CD4-positive, alpha-beta T cell (primary cell): ENCODE results near the gene ZGPAT. TPM values are rescaled to one million over a fixed set of nuclear protein-coding genes. Genes with fewer than 3 reads are reported as not detected.
A peak's percentile ranks its signal among the peaks of the same experiment; 100 is the strongest.
"Not testable (repeated sequence)": the region's sequence is repeated elsewhere in the genome, so short reads cannot be mapped to it uniquely, and the experiment has no call there.

Source experiments
- ATAC-seq: fragments of 200-7000 bp; cut with Tn5 transposase; one replicate; pipeline ENCODE4 v1.10.0; 2022; ENCODE audit warnings: mild to moderate bottlenecking; ENCODE audit not compliant: poor library complexity
- CTCF ChIA-PET: fragments of 350-600 bp; sonication (Branson Sonifier 250); formaldehyde crosslinking; loops from one replicate; lab custom pipeline; 2021; ENCODE audit warnings: antibody characterized with exemption, inconsistent platforms; lab: Charles Lee
- POLR2A ChIA-PET: fragments of 350-600 bp; sonication (Branson Sonifier 250); formaldehyde crosslinking; loops from one replicate; lab custom pipeline; 2021; ENCODE audit warnings: antibody characterized with exemption, inconsistent platforms; lab: Charles Lee
- DNase-seq, 14 experiments: peaks; one replicate each; pipeline ENCODE4 v3.0.0-alpha.2; 2013 to 2020; ENCODE audit warnings: mixed read lengths in 2 of 14
- H3K27ac ChIP-seq, 2 donors: one replicate each; pipeline versions ENCODE4 v1.5.1 to v1.7.0; 2013; ENCODE audit warnings: low read length in 2 of 2, low read depth in 1 of 2, mild to moderate bottlenecking in 1 of 2
- H3K27me3 ChIP-seq, 2 experiments: 1 replicate in 1 of 2; 2 replicates in 1 of 2; pipeline versions ENCODE4 v1.6.1 to v1.7.0; 2013; ENCODE audit warnings: low read length in 2 of 2, control low read depth in 1 of 2, mild to moderate bottlenecking in 1 of 2, moderate library complexity in 1 of 2; ENCODE audit not compliant: insufficient read depth in 2 of 2, control insufficient read depth in 1 of 2
- H3K36me3 ChIP-seq: one replicate; pipeline ENCODE4 v1.6.1; 2013; ENCODE audit warnings: low read length, control low read depth; ENCODE audit not compliant: insufficient read depth
- H3K4me1 ChIP-seq: one replicate; pipeline ENCODE4 v1.6.1; 2013; ENCODE audit warnings: low read length, control low read depth; ENCODE audit not compliant: insufficient read depth
- H3K4me3 ChIP-seq: one replicate; pipeline ENCODE4 v1.5.1; 2013; ENCODE audit warnings: mild to moderate bottlenecking, low read length, moderate library complexity
- H3K9me3 ChIP-seq, 2 experiments: 1 replicate in 1 of 2; 2 replicates in 1 of 2; pipeline versions ENCODE4 v1.6.1 to v1.7.0; 2013; ENCODE audit warnings: low read length in 2 of 2, mild to moderate bottlenecking in 2 of 2, control low read depth in 1 of 2, moderate library complexity in 1 of 2; ENCODE audit not compliant: control insufficient read depth in 1 of 2, insufficient read depth in 1 of 2
- H3K27ac Mint-ChIP-seq: one replicate; pipeline ENCODE4 v1.8.0; 2020; ENCODE audit warnings: mixed read lengths
- H3K27me3 Mint-ChIP-seq: one replicate; pipeline ENCODE4 v1.8.0; 2021; ENCODE audit warnings: mixed read lengths
- H3K36me3 Mint-ChIP-seq: one replicate; pipeline ENCODE4 v1.8.0; 2021; ENCODE audit warnings: low read depth, mixed read lengths
- H3K4me1 Mint-ChIP-seq: one replicate; pipeline ENCODE4 v1.8.0; 2021; ENCODE audit warnings: low read depth, mixed read lengths
- H3K4me3 Mint-ChIP-seq: one replicate; pipeline ENCODE4 v1.8.0; 2020; ENCODE audit warnings: mild to moderate bottlenecking, mixed read lengths
- H3K9me3 Mint-ChIP-seq: one replicate; pipeline ENCODE4 v1.8.0; 2020; ENCODE audit warnings: mixed read lengths
- intact Hi-C, 2 experiments: fragments of 100-400 bp; cut with DNase I in 1 of 2; cut with micrococcal nuclease in 1 of 2; formaldehyde crosslinking; loops; one replicate each; pipeline versions ENCODE4 v1.15.1 to v1.9.0; 2023 to 2025; cut with DNase I, micrococcal nuclease
- total RNA-seq, 174 experiments: library from RNA in 2 of 174; stranded (reverse) in 2 of 174; gene quantifications; one replicate each; pipeline ENCODE4 v1.2.3 and lab custom pipeline; 2021 to 2026
- TF ChIP-seq, protein P1 (sequence below): fragments of 200-600 bp; IDR thresholded peaks from one replicate; pipeline ENCODE4 v1.8.0; 2022; ENCODE audit warnings: antibody characterized with exemption, mild to moderate bottlenecking

The ZGPAT gene
- total RNA-seq, 2 experiments from 2014 or later: 28.2 to 33.4 TPM

DNA sequence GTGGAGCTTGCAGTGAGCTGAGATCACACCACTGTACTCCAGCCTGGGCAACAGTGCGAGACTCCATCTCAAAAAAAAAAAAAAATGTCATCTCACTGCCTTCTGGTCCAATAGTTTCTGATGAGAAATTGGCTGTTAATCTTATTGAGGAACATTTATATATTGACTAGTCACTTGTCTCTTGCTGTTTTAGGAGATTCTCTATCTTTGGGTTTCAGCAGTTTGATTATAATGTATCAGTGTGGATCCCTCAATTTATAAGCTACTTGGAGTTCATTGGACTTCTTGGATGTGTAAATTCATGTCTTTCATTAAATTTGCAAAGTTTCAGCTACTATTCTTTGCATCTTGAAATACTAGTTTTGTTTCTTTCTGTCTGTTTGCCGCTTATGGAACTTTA is 11.2 kb downstream of the ZGPAT start:
- H3K27me3 ChIP-seq: no peaks in the 10 kb centered on the region
- Mint-ChIP-seq H3K4me3 (no peak overlapping the region), H3K27me3 (no peaks in the 10 kb centered on the region), H3K27ac (no peak overlapping the region), H3K4me1 (peaks cover 39% of the 10 kb centered on the region), H3K36me3 (peaks cover 88% of the 10 kb centered on the region), H3K9me3 (peaks cover 5% of the 10 kb centered on the region)
- CTCF ChIA-PET: interaction anchor here (0.7 to 1.1 kb wide), 2 partner anchors 67 to 77 kb away, joined by 3 read pairs; no protein-coding TSS in a partner anchor
- POLR2A ChIA-PET: no interaction called here
- TF ChIP-seq, protein P1, sequence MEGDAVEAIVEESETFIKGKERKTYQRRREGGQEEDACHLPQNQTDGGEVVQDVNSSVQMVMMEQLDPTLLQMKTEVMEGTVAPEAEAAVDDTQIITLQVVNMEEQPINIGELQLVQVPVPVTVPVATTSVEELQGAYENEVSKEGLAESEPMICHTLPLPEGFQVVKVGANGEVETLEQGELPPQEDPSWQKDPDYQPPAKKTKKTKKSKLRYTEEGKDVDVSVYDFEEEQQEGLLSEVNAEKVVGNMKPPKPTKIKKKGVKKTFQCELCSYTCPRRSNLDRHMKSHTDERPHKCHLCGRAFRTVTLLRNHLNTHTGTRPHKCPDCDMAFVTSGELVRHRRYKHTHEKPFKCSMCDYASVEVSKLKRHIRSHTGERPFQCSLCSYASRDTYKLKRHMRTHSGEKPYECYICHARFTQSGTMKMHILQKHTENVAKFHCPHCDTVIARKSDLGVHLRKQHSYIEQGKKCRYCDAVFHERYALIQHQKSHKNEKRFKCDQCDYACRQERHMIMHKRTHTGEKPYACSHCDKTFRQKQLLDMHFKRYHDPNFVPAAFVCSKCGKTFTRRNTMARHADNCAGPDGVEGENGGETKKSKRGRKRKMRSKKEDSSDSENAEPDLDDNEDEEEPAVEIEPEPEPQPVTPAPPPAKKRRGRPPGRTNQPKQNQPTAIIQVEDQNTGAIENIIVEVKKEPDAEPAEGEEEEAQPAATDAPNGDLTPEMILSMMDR: no peak
- H3K9me3 ChIP-seq: peaks cover 21 to 23% of the 10 kb centered on the region in 2 experiments
- peaks cover 60% of the 10 kb centered on the region for H3K36me3 ChIP-seq
- DNase-seq: no peak
- peaks cover 19% of the 10 kb centered on the region for H3K4me1 ChIP-seq
- no peak for ATAC-seq
- H3K27ac ChIP-seq: no peak overlapping the region
- H3K4me3 ChIP-seq: no peak overlapping the region
- intact Hi-C loops: no loop called here

DNA sequence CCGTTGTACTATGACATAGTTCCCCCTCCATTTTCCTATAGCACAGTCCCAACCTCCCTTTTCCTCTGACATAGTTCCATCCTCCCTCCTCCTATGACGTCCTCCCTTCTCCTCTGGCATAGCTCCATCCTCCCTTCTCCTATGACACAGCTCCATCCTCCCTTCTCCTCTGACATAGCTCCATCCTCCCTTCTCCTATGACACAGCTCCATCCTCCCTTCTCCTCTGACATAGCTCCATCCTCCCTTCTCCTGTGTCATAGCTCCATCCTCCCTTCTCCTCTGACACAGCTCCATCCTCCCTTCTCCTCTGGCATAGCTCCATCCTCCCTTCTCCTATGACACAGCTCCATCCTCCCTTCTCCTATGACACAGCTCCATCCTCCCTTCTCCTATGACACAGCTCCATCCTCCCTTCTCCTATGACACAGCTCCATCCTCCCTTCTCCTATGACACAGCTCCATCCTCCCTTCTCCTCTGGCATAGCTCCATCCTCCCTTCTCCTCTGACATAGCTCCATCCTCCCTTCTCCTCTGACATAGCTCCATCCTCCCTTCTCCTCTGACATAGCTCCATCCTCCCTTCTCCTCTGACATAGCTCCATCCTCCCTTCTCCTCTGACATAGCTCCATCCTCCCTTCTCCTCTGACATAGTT is 15.3 kb downstream of the ZGPAT start:
- Mint-ChIP-seq H3K36me3 (peaks cover 79% of the 10 kb centered on the region), H3K4me1 (peaks cover 41% of the 10 kb centered on the region)
- H3K27ac ChIP-seq, intact Hi-C loops, H3K4me3 ChIP-seq, DNase-seq, H3K27ac Mint-ChIP-seq, H3K27me3 ChIP-seq, H3K9me3 Mint-ChIP-seq, H3K27me3 Mint-ChIP-seq, H3K4me3 Mint-ChIP-seq, ATAC-seq: not testable (repeated sequence)
- ChIA-PET CTCF (interaction anchor here (2.3 kb wide), 1 partner anchor 13 kb away, joined by 4 read pairs; the partner anchor contains the start of gene LIME1), POLR2A (interaction anchor here (1.0 kb wide), 1 partner anchor 15 kb away, joined by 3 read pairs; the partner anchor contains the start of genes ARFRP1 and ZGPAT)
- Histone ChIP-seq H3K9me3 (peaks cover 16 to 22% of the 10 kb centered on the region in 2 experiments), H3K4me1 (peaks cover 33% of the 10 kb centered on the region), H3K36me3 (peaks cover 37% of the 10 kb centered on the region)

DNA sequence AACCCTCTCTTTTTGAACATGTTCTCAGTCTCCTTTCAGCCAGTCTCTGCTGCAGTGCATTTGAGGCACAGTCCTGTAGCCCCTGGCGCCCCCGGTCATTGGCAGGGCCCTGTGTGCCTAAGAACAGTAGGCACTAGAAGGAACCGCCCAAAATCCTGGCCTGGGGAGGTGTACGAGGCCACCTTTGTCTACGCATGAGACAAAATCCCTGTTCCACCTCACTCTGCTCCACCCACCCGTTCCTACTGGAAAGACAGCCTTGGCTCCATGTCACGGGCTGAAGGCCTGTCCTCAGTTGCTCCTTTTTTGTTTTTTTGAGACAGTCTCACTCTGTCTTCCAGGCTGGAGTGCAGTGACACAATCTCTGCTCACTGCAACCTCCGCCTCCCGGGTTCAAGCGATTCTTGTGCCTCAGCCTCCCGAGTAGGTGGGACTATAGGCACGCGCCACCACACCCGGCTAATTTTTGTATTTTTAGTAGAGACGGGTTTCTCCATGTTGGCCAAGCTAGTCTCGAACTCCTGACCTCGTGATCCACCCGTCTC is 22.4 kb downstream of the ZGPAT start:
- Mint-ChIP-seq H3K36me3 (peaks cover 45% of the 10 kb centered on the region), H3K4me1 (peaks cover 37% of the 10 kb centered on the region)
- H3K27me3 Mint-ChIP-seq, H3K27ac Mint-ChIP-seq, H3K27me3 ChIP-seq, ATAC-seq, H3K9me3 Mint-ChIP-seq, H3K4me3 Mint-ChIP-seq, CTCF ChIA-PET, H3K9me3 ChIP-seq: not testable (repeated sequence)
- intact Hi-C loops: loop anchor here in 1 of 2 experiments (10.0 kb wide), 1 partner anchor 75 kb away; the partner anchor contains the start of genes RTEL1 and STMN3
- peaks cover 37% of the 10 kb centered on the region for H3K36me3 ChIP-seq
- peak overlapping the region; percentile 32 to 43 for H3K27ac ChIP-seq
- DNase-seq: peak in 2 of 14 experiments; percentile 15 to 18
- H3K4me1 ChIP-seq: peaks cover 72% of the 10 kb centered on the region
- POLR2A ChIA-PET: interaction anchor here (0.7 to 5.0 kb wide), 3 partner anchors 21 to 105 kb away, joined by 3 to 27 read pairs (median 3); partner anchors contain the start of genes ARFRP1 and ZGPAT
- peak overlapping the region; percentile 6 for H3K4me3 ChIP-seq

DNA sequence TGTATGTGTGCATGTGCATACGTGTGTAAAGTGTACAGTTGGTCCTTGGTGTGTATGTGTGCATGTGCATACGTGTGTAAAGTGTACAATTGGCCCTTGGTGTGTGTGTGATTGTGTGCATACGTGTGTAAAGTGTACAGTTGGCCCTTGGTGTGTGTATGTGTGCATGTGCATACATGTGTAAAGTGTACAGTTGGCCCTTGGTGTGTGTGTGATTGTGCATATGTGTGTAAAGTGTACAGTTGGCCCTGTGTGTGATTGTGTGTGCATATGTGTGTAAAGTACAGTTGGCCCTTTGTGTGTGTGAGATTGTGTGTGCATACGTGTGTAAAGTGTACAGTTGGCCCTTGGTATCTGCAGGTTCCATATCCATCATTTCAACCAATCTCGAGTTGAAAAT is 23.6 kb downstream of the ZGPAT start:
- H3K36me3 Mint-ChIP-seq: peaks cover 42% of the 10 kb centered on the region
- no peak overlapping the region for H3K4me3 Mint-ChIP-seq
- ChIA-PET CTCF (no interaction called here), POLR2A (interaction anchor here (0.6 to 5.0 kb wide), 4 partner anchors 19 to 99 kb away, joined by 3 to 27 read pairs (median 3); partner anchors contain the start of genes ARFRP1, STMN3 and ZGPAT)
- H3K27me3 Mint-ChIP-seq: no peaks in the 10 kb centered on the region
- peaks cover 44% of the 10 kb centered on the region for H3K4me1 Mint-ChIP-seq
- H3K4me1 ChIP-seq: peaks cover 83% of the 10 kb centered on the region
- TF ChIP-seq, protein P1: no peak
- H3K36me3 ChIP-seq: peaks cover 38% of the 10 kb centered on the region
- intact Hi-C loops: loop anchor here in 1 of 2 experiments (10.0 kb wide), 1 partner anchor 77 kb away; the partner anchor contains the start of genes RTEL1 and STMN3
- no peaks in the 10 kb centered on the region for H3K9me3 ChIP-seq
- no peak overlapping the region for H3K4me3 ChIP-seq
- no peak for ATAC-seq
- H3K9me3 Mint-ChIP-seq: no peaks in the 10 kb centered on the region
- DNase-seq: no peak
- no peaks in the 10 kb centered on the region for H3K27me3 ChIP-seq
- H3K27ac ChIP-seq: no peak overlapping the region
- H3K27ac Mint-ChIP-seq: no peak overlapping the region
